B cell (primary cell): ENCODE measurements around the gene MATN3. TPM values are rescaled to one million over a fixed set of nuclear protein-coding genes. Genes with fewer than 3 reads are reported as not detected.
"Not testable (repeated sequence)": the region's sequence is repeated elsewhere in the genome, so short reads cannot be mapped to it uniquely, and the experiment has no call there.

Source experiments
- ATAC-seq: fragments of 200-7000 bp; cut with Tn5 transposase; one replicate; pipeline ENCODE4 v1.10.0; 2021; ENCODE audit warnings: low read depth, mild to moderate bottlenecking, moderate number of reproducible peaks, moderate library complexity
- CTCF ChIA-PET: fragments of 350-600 bp; sonication (Branson Sonifier 250); formaldehyde crosslinking; loops from one replicate; lab custom pipeline; 2021; ENCODE audit warnings: antibody characterized with exemption, inconsistent platforms; lab: Charles Lee
- POLR2A ChIA-PET: fragments of 350-600 bp; sonication (Branson Sonifier 250); formaldehyde crosslinking; loops from one replicate; lab custom pipeline; 2021; ENCODE audit warnings: antibody characterized with exemption; lab: Charles Lee
- DNase-seq: peaks from one replicate; pipeline ENCODE4 v3.0.0; 2013
- H2AFZ ChIP-seq: 2 replicates; pipeline ENCODE4 v1.6.1; 2012; ENCODE audit warnings: mild to moderate bottlenecking, low read depth, low read length; ENCODE audit not compliant: insufficient read depth, poor library complexity, severe bottlenecking
- H3K27ac ChIP-seq, 2 donors: 1 replicate in 1 of 2; 2 replicates in 1 of 2; pipeline ENCODE4 v1.5.1; 2012 to 2013; ENCODE audit warnings: low read length in 2 of 2, mild to moderate bottlenecking in 2 of 2, moderate library complexity in 1 of 2
- H3K27me3 ChIP-seq, 4 experiments: fragments of 200-600 bp in 1 of 4; sonication (generic) in 1 of 4; replicated peaks in 1 of 4; 1 replicate in 2 of 4; 2 replicates in 2 of 4; pipeline versions ENCODE4 v1.6.1 to v1.7.0; 2013 to 2016; ENCODE audit warnings: low read length in 3 of 4, mild to moderate bottlenecking in 2 of 4, mixed read lengths in 1 of 4, moderate library complexity in 1 of 4; ENCODE audit not compliant: insufficient read depth in 4 of 4, control insufficient read depth in 3 of 4; ENCODE audit errors: control extremely low read depth in 1 of 4
- H3K36me3 ChIP-seq, 2 experiments: replicated peaks in 1 of 2; 1 replicate in 1 of 2; 2 replicates in 1 of 2; pipeline versions ENCODE4 v1.6.1 to v1.7.1; 2013; ENCODE audit warnings: low read length in 1 of 2; ENCODE audit not compliant: insufficient read depth in 2 of 2, control insufficient read depth in 1 of 2; ENCODE audit errors: control extremely low read depth in 1 of 2, extremely low read depth in 1 of 2
- H3K4me1 ChIP-seq, 2 donors: fragments of 200-600 bp in 1 of 2; sonication (generic) in 1 of 2; 1 replicate in 1 of 2; 2 replicates in 1 of 2; pipeline versions ENCODE4 v1.5.1 to v1.6.1; 2013 to 2017; ENCODE audit warnings: low read length in 2 of 2; ENCODE audit not compliant: control insufficient read depth in 2 of 2, insufficient read depth in 2 of 2
- H3K4me2 ChIP-seq: replicated peaks from 2 replicates; pipeline ENCODE3; 2012; ENCODE audit warnings: mild to moderate bottlenecking, low read depth, low read length; ENCODE audit not compliant: poor library complexity, severe bottlenecking
- H3K4me3 ChIP-seq, 5 experiments: fragments of 200-600 bp in 1 of 5; sonication (generic) in 1 of 5; 1 replicate in 3 of 5; 2 replicates in 2 of 5; pipeline versions ENCODE4 v1.5.1 to v1.7.0; 2011 to 2016; ENCODE audit warnings: low read length in 4 of 5, mild to moderate bottlenecking in 4 of 5, low read depth in 2 of 5, control low read depth in 1 of 5, moderate library complexity in 1 of 5; ENCODE audit not compliant: insufficient read depth in 1 of 5; ENCODE audit errors: control extremely low read depth in 1 of 5, extremely low read depth in 1 of 5
- H3K79me2 ChIP-seq: fragments of 200-600 bp; sonication (generic); one replicate; pipeline ENCODE4 v1.6.0; 2016; ENCODE audit warnings: low read length; ENCODE audit not compliant: control insufficient read depth, insufficient read depth
- H3K9ac ChIP-seq: fragments of 200-600 bp; sonication (generic); 2 replicates; pipeline ENCODE4 v1.6.1; 2017; ENCODE audit warnings: mild to moderate bottlenecking, low read length, moderate library complexity
- H3K9me3 ChIP-seq, 3 donors: one replicate each; pipeline versions ENCODE4 v1.6.1 to v1.7.1; 2013; ENCODE audit warnings: low read length in 2 of 3; ENCODE audit not compliant: control insufficient read depth in 2 of 3, insufficient read depth in 1 of 3; ENCODE audit errors: control extremely low read depth in 1 of 3
- H4K20me1 ChIP-seq: 2 replicates; pipeline ENCODE4 v1.6.0; 2012; ENCODE audit warnings: mild to moderate bottlenecking, low read length; ENCODE audit not compliant: insufficient read depth, control insufficient read depth, poor library complexity, severe bottlenecking
- H3K27ac Mint-ChIP-seq: one replicate; pipeline ENCODE4 v1.8.0; 2021; ENCODE audit warnings: mixed read lengths
- H3K27me3 Mint-ChIP-seq: one replicate; pipeline ENCODE4 v1.8.0; 2021; ENCODE audit warnings: mixed read lengths
- H3K4me1 Mint-ChIP-seq: one replicate; pipeline ENCODE4 v1.8.0; 2021; ENCODE audit warnings: mixed read lengths
- H3K4me3 Mint-ChIP-seq: one replicate; pipeline ENCODE4 v1.8.0; 2021; ENCODE audit warnings: mixed read lengths
- H3K9me3 Mint-ChIP-seq: one replicate; pipeline ENCODE4 v1.8.0; 2022; ENCODE audit warnings: mixed read lengths; ENCODE audit not compliant: insufficient read depth
- CTCF ChIP-seq: fragments of 200-600 bp; IDR thresholded peaks from one replicate; pipeline ENCODE4 v1.8.0; 2022; ENCODE audit warnings: antibody characterized with exemption, mild to moderate bottlenecking
- EZH2 ChIP-seq: IDR thresholded peaks from 2 replicates; pipeline ENCODE4 v1.6.1; 2012; ENCODE audit warnings: borderline replicate concordance, low read depth, mild to moderate bottlenecking, moderate library complexity, low read length; ENCODE audit not compliant: insufficient read depth, poor library complexity, severe bottlenecking
- WGBS: methylation state at CpG from one replicate; pipeline ENCODE4 v1.1.5; 2013; ENCODE audit warnings: missing lambda C conversion rate; ENCODE audit not compliant: insufficient coverage; 5-methylcytosine and 5-hydroxymethylcytosine counted together
- intact Hi-C: fragments of 100-400 bp; cut with micrococcal nuclease; formaldehyde crosslinking; loops from one replicate; pipeline ENCODE4 v1.10.0; 2022
- polyA plus RNA-seq: library from polyadenylated mRNA; depleted of rRNA; stranded (reverse); fragments of >200 nt; gene quantifications from 2 replicates; pipeline ENCODE4 v1.2.3, GENCODE V29; 2012
- total RNA-seq, 2 donors: library from RNA; stranded (reverse); fragments of 120-200 nt in 1 of 2; gene quantifications; 1 replicate in 1 of 2; 2 replicates in 1 of 2; pipeline versions ENCODE4 v1.2.3 to v1.2.4, GENCODE V29; 2013 to 2022

Gene MATN3
- total and polyA plus RNA-seq, 2 donors (not counting 1 experiment from before 2014, with no cell fraction given), result not detected

GRCh38 chr2:20048488-20049448 is 36.3 kb upstream of the MATN3 start:
- Histone ChIP-seq H3K27ac (peak overlapping the region; percentile 88 to 98), H3K9ac (peak overlapping the region; percentile 92), H3K79me2 (peaks cover 74% of the 10 kb centered on the region), H3K4me2 (peak overlapping the region; percentile 96), H4K20me1 (peaks cover 43% of the 10 kb centered on the region), H3K4me3 (peak overlapping the region; percentile 49 to 99 (median 85)), H3K36me3 (peaks cover 0 to 3% of the 10 kb centered on the region in 2 experiments), H3K4me1 (peaks cover 25 to 28% of the 10 kb centered on the region in 2 donors), H3K9me3 (no peaks in the 10 kb centered on the region), H3K27me3 (peaks cover 0 to under 1% (median 0%) of the 10 kb centered on the region in 4 experiments), H2AFZ (no peak overlapping the region)
- POLR2A ChIA-PET, result no interaction called here
- no peak for DNase-seq
- Mint-ChIP-seq H3K4me3 (no peak overlapping the region), H3K27me3 (no peaks in the 10 kb centered on the region), H3K4me1 (peaks cover 43% of the 10 kb centered on the region), H3K9me3 (no peaks in the 10 kb centered on the region), H3K27ac (no peak overlapping the region)
- TF ChIP-seq CTCF (no peak), EZH2 (no peak)
- no CpG with 5 or more reads among the region's 6 CpGs for WGBS
- ATAC-seq, result no peak
- CTCF ChIA-PET, result interaction anchor here (1.6 to 3.6 kb wide), 2 partner anchors 34 kb away, joined by 12 to 18 read pairs; no protein-coding TSS in a partner anchor
- intact Hi-C loops, result no loop called here

- H3K79me2 ChIP-seq, result peaks cover 96% of the 10 kb centered on the region
- CTCF ChIA-PET, result interaction anchor here (1.4 kb wide), 1 partner anchor 30 kb away, joined by 6 read pairs; no protein-coding TSS in a partner anchor
- H2AFZ ChIP-seq, DNase-seq, H3K4me3 Mint-ChIP-seq, POLR2A ChIA-PET, H3K9me3 Mint-ChIP-seq, H3K27me3 Mint-ChIP-seq, ATAC-seq, H3K4me3 ChIP-seq, H3K36me3 ChIP-seq, H3K9me3 ChIP-seq, H3K27me3 ChIP-seq, H3K27ac Mint-ChIP-seq, H3K27ac ChIP-seq, H3K4me2 ChIP-seq, H3K9ac ChIP-seq, intact Hi-C loops: not testable (repeated sequence)
- H3K4me1 ChIP-seq, result peaks cover 20 to 22% of the 10 kb centered on the region in 2 donors
- H4K20me1 ChIP-seq, result peaks cover 65% of the 10 kb centered on the region
- WGBS, result no CpG with 5 or more reads among the region's 4 CpGs
- H3K4me1 Mint-ChIP-seq, result peaks cover 59% of the 10 kb centered on the region
Observed at GRCh38 chr2:20045712-20046292, 33.3 kb upstream of the MATN3 start.
